HTERT RPE-1 (cell line): ENCODE data around the gene IKBKE.

Experiments used
- in situ Hi-C: fragments of 300-500 bp; cut with MboI; formaldehyde crosslinking; loops from 4 replicates; pipeline ENCODE4 v1.14.3; 2020; ENCODE audit warnings: low sequenced_read_pairs

Gene IKBKE

DNA sequence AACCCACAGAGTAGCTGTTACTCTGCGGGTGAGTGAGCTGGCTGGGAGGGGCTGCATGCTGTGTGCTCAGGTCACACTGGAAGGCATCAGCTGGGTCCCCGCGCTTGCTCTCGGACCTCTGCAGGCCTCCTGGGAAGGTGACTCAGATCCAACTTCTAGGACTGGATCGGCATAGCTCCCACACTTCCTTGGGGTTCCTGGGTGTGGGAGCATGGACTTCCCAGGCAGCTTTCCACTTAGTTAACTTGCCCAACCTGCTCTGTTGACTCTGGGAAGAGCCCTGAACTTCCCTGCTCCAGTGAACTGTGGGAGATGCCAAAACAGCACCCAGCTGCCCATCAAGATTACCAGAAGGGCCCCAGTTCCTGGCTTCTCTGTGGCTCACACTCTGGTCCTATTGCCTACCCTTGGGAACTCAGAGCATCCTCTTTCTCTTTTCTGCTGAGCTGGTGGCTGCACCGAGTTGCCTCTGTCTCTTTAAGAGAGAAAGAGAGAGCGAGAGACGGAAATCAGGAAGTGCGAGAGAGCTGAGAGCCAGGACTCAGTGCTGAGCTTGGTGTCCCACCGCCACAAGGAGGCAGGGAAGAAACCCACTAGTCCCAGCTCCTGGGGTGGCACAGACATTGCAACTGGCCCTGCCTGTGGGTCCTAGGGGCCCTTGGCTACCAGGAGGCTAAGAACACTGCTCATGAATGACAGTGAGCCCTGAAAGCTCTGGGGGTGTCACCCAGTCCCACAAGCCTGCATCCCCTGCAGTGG lies at the start of gene IKBKE:
IKBKE (plus strand) TSS at position 544 of the 759 bp plus-strand sequence. CDS start 2,752 bp downstream, outside the sequence.
- in situ Hi-C loops, result no loop called here

- in situ Hi-C loops, result no loop called here
These were observed 48.5 kb upstream of the IKBKE start for GRCh38 chr1:206421616-206422340.

GRCh38 chr1:206422525-206422924 lies 47.8 kb upstream of the IKBKE start:
- in situ Hi-C loops, result no loop called here

DNA sequence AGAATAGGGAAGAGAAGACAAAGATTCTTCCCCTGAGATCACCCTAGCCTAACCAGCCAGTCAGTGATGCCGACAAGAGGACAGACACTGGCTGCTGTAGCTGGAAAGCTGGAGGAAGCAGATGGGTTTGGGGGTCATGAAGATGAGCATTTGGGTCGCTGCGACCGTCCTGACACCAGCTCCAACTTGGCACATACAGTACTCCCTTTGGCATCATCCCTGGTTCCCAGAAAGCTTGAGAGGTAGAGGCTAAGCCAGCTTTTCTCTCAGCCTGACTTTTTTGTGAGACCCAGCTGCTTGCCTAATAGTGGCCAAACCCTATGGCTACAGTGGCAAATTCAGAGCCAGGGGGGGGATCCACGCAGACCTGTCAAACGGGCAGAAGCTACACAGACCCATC lies 43.0 kb upstream of the IKBKE start:
- in situ Hi-C loops, result no loop called here

DNA sequence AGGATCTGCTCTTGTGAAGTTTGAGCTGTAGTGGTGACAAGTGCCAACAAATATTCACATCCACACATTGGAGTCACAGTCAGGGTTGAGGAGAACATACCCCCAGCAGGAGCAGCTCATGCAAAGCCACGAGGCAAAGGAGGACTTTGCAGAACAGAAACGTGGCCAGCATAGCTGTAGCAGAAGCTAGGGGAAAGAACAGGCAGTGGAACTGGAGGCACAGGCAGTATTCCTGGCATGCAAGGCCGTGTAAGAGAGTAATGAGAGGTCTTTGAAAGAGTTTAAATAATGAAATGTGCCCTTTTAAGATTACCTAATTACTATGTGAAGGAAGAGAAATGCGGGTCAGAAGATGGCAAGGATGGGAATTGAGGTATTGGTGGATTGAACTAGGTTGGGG lies 40.9 kb upstream of the IKBKE start:
- in situ Hi-C loops, result no loop called here

DNA sequence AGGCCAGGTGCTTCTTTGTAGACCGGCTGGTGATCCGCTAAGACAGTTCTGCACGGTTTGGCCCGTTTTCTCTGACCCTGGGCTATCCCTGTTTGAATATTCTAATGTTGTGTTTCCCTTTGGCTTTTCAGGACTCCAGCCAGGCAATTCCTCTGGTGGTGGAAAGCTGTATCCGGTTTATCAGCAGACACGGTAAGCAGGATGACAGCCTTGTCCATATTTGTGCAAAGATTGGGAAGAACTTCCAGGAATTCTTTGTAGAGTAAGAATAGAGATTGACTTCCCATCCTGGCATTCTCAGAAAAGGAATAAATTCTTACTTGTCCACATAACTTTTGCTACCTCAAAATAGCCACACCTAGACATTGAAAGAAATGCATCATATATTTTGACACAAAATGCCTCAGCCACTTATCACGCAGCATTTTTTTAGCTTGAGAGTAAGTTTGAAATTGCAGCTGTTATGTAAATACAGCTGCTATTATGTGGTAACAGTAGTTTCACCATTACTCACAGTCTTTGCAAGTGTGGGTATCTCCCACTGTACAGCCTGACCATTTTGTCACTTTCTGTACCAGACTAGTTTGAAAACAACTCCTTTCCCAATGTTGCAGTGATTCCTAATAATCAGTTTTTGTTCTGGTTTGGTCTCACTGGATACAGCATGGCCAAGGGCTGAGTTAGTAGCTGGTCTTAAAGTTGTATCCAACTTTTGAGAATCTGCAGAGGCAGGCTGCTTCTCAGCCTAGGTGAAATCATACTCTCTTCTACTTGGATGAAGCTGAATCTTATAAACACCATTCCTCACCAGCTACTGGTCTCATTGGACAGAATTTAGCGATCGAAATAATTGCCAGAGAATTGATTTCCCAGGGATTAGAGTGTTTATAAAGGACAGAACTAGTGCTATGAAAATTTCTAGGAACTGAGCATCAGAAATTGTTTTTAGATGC lies 40.0 kb upstream of the IKBKE start:
- in situ Hi-C loops, result no loop called here

DNA sequence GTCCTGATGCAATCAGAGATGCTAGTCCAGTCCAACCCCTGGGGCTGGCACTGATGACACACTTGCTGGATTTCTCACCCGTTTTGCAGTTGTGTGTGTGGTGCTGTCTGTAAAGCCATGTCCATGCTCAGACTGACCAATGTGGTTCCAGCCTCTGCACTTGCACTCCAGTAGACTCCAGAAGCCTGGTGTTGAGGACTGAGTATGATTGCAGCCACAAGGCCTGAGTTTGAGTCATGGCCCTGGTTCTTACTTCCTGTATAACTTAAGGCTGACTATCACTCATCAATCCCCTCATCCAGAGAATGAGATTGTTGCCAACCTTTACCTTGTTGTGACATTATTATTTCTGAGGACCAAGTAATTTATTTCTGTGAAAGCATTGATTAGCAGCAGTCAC lies 34.8 kb upstream of the IKBKE start:
- in situ Hi-C loops, result no loop called here

- in situ Hi-C loops, result no loop called here
These were observed 31.7 kb upstream of the IKBKE start for GRCh38 chr1:206438554-206438953.

DNA sequence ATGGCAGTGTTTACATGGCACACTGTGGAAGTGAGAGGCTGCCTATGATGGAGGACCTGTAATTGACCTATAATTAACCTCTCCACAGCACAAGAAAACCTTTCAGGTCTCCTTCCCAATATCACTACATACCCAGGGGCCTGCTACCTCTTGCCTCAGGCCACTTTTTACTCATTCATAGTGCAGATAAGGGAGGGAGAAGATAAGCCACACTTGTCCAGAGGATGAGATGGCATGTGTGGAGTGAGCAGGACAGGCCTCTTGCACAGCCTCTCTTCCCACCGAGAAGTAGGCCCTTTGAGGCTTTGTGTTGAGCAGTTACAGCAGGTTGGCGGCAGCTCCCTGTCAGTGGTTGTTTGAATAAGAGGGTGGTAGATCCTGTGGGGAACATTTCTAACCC lies 31.1 kb upstream of the IKBKE start:
- in situ Hi-C loops, result no loop called here

DNA sequence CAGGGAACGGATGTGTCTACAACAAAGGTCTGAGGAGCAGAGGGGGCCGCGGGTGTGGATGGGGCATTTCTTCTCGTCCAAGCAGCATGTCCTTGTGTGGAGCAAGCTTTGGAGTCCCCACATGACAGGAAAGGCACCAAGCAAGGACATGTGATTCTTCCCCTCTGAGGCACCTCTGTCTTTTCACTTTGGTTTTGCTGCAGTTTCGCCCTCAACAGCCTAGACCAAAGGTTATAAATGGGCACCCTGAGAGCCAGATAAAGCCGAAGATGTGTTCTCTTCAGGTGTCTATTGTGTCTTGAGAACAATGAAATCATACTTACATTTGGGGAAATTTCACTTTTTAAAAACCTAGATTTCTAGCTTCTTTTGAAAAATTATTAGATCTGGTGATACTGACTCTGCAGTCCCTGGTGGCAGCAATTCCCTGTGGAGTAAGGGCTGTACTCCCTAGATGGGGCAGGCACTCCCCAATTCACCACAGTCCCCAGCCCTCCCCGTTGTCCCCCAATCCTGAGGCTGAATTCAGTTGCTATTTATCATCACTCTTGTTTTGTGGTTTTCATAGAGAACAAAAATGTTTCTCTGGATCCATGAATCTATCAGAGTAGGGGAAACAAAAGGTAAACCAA lies 28.8 kb upstream of the IKBKE start:
- in situ Hi-C loops, result no loop called here

DNA sequence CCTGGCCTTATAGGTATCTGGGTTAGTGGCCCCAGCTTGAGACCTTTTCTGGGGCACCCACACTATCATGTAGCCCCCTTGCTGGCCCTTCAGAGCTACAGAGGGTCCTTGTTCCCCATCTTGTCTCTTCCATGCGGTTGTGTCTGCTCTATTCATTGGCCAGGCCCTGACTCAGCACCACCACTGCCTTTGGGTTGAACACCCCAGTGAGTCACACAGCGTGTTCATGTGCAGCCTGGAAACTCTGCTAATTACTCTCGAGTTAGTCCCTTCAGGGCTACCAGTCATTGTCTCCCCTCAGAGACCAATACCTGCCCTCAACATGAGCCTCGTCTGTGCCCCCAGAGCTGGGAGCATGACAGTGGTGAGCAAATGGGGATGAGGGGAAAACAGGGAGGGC lies 28.2 kb upstream of the IKBKE start:
- in situ Hi-C loops, result no loop called here

DNA sequence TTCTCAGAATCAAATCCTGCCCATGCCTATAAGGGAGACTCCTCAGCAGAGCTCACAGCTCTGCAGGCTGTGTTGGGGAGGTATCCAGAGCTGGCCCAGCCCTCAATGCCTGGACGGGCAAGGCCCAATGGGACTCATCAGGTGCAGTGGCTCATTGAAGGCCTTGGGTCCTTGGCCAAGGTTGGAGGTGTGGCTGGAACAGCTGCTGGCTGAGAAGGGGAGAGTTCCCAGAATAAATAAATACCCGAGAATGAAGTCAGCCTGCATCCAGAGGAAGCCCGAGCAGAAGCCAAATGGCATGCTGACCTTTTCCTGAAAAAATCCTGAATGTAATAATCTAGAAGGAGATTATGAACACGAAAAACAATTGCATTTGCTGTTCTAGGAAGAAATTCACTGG lies 25.2 kb upstream of the IKBKE start:
- in situ Hi-C loops, result no loop called here

- in situ Hi-C loops, result no loop called here
These were observed 24.3 kb upstream of the IKBKE start for GRCh38 chr1:206445911-206446356.

GRCh38 chr1:206446688-206447421 lies 23.4 kb upstream of the IKBKE start:
- in situ Hi-C loops, result no loop called here

GRCh38 chr1:206447422-206447765 lies 22.9 kb upstream of the IKBKE start:
- in situ Hi-C loops, result no loop called here

DNA sequence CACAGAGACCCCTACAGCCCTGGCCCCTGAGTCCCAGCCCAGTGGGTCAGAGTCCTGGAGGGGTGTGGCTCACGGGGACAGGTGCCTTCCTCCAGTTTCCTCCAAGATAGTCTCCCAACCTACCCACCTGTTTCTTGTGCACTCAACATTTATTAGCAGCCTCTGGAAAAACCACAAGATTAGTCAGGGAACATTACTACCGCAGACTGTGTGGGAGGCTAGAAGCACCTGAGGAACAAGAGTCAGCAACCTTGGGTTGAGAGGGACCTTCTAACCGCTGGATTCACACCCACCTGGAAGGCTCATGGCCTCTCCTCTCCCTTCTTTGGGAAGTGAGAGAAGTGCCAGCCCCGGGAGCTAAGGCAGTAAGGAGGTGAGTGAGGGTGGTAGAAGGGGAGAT lies 22.5 kb upstream of the IKBKE start:
- in situ Hi-C loops, result no loop called here

DNA sequence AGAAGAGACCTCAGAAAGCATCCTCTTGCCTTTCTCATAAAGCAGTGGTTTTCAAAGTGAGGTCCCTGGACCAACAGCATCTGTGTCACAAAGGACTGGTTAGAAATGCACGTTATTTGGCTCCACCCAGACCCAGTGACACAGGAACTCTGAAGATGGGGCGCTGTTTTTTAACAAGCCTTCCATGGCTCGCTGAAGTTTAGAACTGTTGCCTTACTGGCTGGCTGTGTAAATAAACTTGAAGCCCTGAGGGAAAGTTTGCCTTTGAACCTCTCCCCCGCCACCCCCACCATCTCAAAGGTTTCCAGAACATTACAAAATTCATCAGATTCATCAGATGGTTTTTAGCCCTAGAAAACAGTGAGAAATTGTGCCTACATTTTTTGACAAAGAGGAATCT lies 21.8 kb upstream of the IKBKE start:
- in situ Hi-C loops, result no loop called here

GRCh38 chr1:206449565-206449964 lies 20.7 kb upstream of the IKBKE start:
- in situ Hi-C loops, result no loop called here

DNA sequence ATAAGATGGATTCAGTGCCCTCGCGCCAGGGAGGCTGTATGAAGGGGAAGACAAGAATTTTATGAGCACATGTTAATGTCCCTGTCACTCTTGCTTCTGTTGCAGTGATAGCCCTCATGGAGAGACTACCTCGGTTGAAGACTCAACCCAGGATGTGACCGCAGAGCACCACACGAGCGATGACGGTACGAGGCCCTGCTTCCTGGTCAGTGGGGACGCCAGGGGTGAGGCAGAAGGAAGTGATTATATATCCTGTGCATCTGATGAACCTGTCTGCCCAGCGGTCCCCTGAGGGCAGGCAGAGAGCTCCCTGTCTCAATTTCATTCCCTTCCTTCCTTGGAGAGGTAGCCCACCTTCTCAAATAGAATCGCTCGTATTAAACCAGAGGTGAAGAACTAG lies 20.0 kb upstream of the IKBKE start:
- in situ Hi-C loops, result no loop called here

GRCh38 chr1:206451134-206451686 lies 19.1 kb upstream of the IKBKE start:
- in situ Hi-C loops, result no loop called here
